Bronchus fibroblast of lung (primary cell): ENCODE measurements around the gene KRTAP13-4. TPM values are rescaled to one million over a fixed set of nuclear protein-coding genes. Genes with fewer than 3 reads are reported as not detected.

Experiments
- total RNA-seq: library from RNA; depleted of rRNA; stranded (reverse); fragments of >200 nt; gene quantifications from 2 replicates; pipeline ENCODE4 v1.2.3, GENCODE V29; 2015

Gene KRTAP13-4
- total RNA-seq = not detected in 2 replicates

GRCh38 chr21:30430170-30430655 lies at the start of gene KRTAP13-4:
Gene KRTAP13-4, plus strand, starts transcription at chr21:30430220. Its CDS starts 56 bp downstream, at chr21:30430276.

GRCh38 chr21:30395731-30396130 lies 34.3 kb upstream of the KRTAP13-4 start, which contains the start of gene KRTAP13-1:
Gene KRTAP13-1, plus strand, starts transcription at chr21:30396031. Its CDS starts 56 bp downstream, at chr21:30396087.

GRCh38 chr21:30425826-30426225 lies 4.2 kb upstream of the KRTAP13-4 start, which contains the start of gene KRTAP13-3:
Gene KRTAP13-3, minus strand, starts transcription at chr21:30425926. Its CDS starts 14 bp downstream, at chr21:30425912.

GRCh38 chr21:30439975-30440374 lies 10.0 kb downstream of the KRTAP13-4 start, which contains the start of gene KRTAP15-1:
Gene KRTAP15-1, plus strand, starts transcription at chr21:30440275. Its CDS starts 53 bp downstream, at chr21:30440328.

GRCh38 chr21:30480145-30480544 lies 50.1 kb downstream of the KRTAP13-4 start, which contains the start of gene KRTAP19-1:
Gene KRTAP19-1, minus strand, starts transcription at chr21:30480367. Its CDS starts 50 bp downstream, at chr21:30480317.

Other genes with a start within 250 kb of the KRTAP13-4 start
- gene CLDN8, start 214.1 kb upstream of the KRTAP13-4 start, total RNA-seq = not detected in 2 replicates
- not detected in 2 replicates for gene KRTAP24-1, start 147.3 kb upstream of the KRTAP13-4 start, total RNA-seq
- not detected in 2 replicates for gene KRTAP25-1, start 140.7 kb upstream of the KRTAP13-4 start, total RNA-seq
- gene KRTAP26-1, start 109.9 kb upstream of the KRTAP13-4 start, total RNA-seq = not detected in 2 replicates
- not detected in 2 replicates for gene KRTAP27-1, start 92.5 kb upstream of the KRTAP13-4 start, total RNA-seq
- gene KRTAP23-1, start 81.6 kb upstream of the KRTAP13-4 start, total RNA-seq = not detected in 2 replicates
- not detected in 2 replicates for gene KRTAP13-2, start 57.9 kb upstream of the KRTAP13-4 start, total RNA-seq
- gene KRTAP13-1, start 34.2 kb upstream of the KRTAP13-4 start, total RNA-seq = not detected in 2 replicates
- not detected in 2 replicates for gene KRTAP13-3, start 4.3 kb upstream of the KRTAP13-4 start, total RNA-seq
- not detected in 2 replicates for gene KRTAP15-1, start 10.1 kb downstream of the KRTAP13-4 start, total RNA-seq
- gene KRTAP19-1, start 50.1 kb downstream of the KRTAP13-4 start, total RNA-seq = not detected in 2 replicates
- gene KRTAP19-2, start 57.2 kb downstream of the KRTAP13-4 start, total RNA-seq = not detected in 2 replicates
- gene KRTAP19-3, start 61.8 kb downstream of the KRTAP13-4 start, total RNA-seq = not detected in 2 replicates
- gene KRTAP19-4, start 66.9 kb downstream of the KRTAP13-4 start, total RNA-seq = not detected in 2 replicates
- not detected in 2 replicates for gene KRTAP19-5, start 71.9 kb downstream of the KRTAP13-4 start, total RNA-seq
- gene KRTAP19-6, start 111.6 kb downstream of the KRTAP13-4 start, total RNA-seq = not detected in 2 replicates
- gene KRTAP19-7, start 131.1 kb downstream of the KRTAP13-4 start, total RNA-seq = not detected in 2 replicates
- gene KRTAP22-2, start 160.2 kb downstream of the KRTAP13-4 start, total RNA-seq = not detected in 2 replicates
- gene KRTAP6-3, start 162.2 kb downstream of the KRTAP13-4 start, total RNA-seq = not detected in 2 replicates
- not detected in 2 replicates for gene KRTAP6-2, start 168.7 kb downstream of the KRTAP13-4 start, total RNA-seq
- gene KRTAP22-1, start 170.9 kb downstream of the KRTAP13-4 start, total RNA-seq = not detected in 2 replicates
- gene KRTAP6-1, start 183.7 kb downstream of the KRTAP13-4 start, total RNA-seq = not detected in 2 replicates
- not detected in 2 replicates for gene KRTAP20-1, start 186.2 kb downstream of the KRTAP13-4 start, total RNA-seq
- not detected in 2 replicates for gene KRTAP20-4, start 190.4 kb downstream of the KRTAP13-4 start, total RNA-seq
- not detected in 2 replicates for gene KRTAP20-2, start 205.0 kb downstream of the KRTAP13-4 start, total RNA-seq
- not detected in 2 replicates for gene KRTAP20-3, start 212.6 kb downstream of the KRTAP13-4 start, total RNA-seq